NCI-H1436 (cell line): ENCODE data around the gene COL26A1.
"Not testable (repeated sequence)": the region's sequence is repeated elsewhere in the genome, so short reads cannot be mapped to it uniquely, and the experiment has no call there.

ENCODE experiments used
- DNase-seq: peaks from one replicate; lab custom pipeline; 2025; lab: John Stamatoyannopoulos, UW

COL26A1 gene

DNA sequence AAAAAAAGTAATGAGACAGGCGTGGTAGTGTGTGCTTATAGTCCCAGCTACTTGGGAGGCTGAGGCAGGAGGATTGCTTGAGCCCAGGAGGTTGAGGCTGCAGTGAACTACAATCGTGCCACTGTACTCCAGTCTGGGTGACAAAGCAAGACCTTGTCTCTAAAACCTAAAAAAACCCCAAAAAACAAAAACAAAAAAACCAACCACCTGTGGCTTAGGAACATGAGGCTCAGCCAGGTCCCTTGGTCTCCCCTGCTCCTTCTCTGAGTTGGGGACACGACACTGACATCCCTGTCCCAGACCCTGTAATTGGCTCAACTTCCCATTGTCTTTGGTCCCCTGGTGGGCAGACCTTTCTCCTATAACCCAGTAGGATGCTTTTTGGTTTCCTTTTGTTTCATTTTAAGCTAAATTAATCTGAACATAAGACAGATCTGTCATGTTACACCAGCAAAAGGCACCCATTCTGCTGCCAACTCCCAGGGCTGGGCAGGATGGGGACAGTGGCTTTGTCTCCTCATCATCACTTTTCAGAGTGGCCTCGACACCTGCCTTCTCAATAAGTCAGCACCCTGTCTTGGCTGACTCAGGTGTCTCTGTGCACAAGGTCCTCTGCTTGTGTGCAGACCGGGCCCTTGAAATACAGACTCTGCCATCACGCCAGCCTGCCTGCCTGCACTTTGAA is 192.1 kb downstream of the COL26A1 start:
- no peak for DNase-seq

DNA sequence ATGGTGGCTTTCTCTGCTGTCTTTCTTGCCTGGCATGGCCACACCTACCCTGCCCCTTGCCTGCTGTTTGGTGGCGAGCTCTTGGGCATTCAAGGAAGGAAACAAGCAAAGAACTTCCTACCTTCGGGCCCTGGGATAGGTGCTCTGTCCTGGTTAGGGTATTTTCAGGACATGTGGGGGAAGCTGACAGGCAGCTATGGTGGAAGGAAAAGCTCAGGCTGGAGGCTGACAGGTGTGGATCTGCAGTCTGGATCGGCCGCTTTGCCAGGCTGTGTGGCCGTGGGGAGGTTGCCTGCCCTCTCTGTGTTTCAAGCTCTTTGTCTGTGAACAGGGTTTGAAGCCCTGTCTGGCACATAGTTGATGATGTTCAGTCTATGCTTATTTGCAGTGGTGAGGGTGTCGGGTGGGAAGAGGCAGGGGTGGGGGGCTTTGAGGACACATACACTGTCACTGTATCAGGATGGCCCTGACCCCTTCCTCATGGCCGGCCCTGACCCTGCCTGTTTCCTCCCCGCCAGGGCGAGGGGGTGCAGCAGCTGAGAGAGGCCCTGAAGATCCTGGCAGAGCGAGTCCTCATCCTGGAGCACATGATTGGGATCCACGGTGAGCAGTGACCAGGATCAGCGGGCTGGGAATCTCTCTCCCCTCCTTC is 192.7 kb downstream of the COL26A1 start:
- DNase-seq, result no peak

DNA sequence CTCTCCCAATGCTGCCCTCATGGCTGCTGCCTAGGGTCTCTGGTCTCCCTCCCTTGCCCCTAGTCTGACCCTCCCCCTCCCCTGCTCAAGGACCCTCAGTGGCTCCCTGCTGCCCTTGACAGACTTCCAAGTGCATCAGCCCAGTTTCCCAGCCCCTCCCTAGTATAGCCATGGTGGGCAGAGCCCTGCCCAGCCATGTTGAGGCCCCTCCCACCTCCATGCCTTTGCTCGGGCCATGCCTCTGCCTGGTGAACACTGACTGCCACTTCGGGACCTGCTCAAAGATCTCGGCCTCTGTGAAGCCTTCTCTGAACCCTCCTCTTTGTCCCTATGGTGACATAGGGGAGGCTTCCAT is 193.2 kb downstream of the COL26A1 start:
- no peak for DNase-seq

DNA sequence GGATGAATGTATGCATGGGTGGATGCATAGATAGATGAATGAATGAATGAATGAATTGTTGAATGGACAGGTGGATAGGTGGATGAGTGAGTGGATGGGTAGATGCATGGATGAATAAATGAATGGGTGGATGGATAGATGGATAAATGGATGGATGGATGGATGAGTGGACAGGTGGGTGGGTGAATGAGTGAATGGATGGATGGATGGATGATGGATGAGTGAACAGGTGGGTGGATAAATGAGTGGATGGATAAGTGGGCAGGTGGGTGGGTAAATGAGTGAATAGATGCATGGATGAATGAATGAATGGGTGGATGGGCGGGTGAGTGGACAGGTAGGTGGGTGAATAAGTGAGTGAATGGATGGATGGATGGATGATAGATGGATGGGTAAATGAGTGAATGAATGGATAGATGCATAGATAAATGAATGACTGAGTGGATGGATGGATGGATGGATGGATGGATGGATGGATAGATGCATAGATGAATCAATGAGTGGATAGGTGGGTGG is 193.8 kb downstream of the COL26A1 start:
- DNase-seq, result no peak

DNA sequence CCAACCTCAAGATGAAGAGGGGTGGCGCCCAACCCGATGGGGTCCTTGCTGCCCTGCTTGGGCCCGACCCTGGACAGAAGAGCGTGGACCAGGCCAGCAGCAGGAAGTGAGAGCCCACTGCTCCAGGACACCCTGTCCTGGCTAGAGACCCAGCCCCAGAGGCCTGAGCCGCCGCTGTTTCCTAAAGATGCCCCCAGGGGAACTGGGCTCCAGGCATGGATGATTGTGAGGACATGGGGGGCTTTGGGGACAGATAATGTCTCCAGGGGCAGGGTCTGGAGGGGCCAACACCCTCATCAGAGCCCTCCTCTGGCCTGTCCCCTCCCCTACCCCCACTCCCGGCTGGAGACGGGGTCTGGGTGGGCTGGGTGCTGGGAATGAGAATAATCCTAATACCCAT is 194.7 kb downstream of the COL26A1 start:
- no peak for DNase-seq

DNA sequence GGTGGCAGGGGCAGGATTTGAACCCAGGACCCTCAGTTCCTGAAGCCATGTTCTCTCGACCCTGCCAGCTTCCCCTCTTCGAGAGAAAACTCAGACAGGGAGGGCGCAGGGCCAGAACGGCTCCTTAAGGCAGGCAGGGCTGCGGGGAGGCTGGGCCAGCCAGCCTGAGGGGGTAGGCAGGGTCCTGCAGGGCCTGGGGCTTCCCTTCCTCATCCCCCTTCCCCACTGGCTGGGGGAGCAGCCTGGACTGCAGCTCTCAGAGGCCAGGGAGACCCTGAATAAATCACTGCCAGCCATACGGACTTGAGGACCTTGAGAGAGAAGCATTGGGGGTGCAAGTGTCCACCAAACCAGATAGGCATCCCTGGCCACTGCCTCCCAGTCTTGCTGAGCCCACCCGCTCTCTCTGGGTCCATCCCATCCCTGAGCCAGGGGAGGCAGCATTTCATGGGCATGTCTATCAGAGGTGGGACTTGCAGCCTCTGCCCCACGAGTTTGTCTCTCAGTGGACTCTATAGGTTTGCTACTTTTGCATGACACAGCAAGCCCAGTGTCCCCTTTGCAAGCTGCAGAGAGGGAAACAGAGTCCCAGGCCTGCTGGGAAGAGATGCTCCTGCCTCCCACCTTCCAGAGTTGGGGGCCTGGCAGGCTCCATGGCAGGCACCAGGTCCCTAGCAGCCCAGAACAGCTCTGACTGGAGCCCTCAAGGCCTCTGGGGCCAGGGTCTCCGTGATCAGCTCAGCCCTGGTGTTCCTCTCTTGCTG is 195.5 kb downstream of the COL26A1 start:
- no peak for DNase-seq

DNA sequence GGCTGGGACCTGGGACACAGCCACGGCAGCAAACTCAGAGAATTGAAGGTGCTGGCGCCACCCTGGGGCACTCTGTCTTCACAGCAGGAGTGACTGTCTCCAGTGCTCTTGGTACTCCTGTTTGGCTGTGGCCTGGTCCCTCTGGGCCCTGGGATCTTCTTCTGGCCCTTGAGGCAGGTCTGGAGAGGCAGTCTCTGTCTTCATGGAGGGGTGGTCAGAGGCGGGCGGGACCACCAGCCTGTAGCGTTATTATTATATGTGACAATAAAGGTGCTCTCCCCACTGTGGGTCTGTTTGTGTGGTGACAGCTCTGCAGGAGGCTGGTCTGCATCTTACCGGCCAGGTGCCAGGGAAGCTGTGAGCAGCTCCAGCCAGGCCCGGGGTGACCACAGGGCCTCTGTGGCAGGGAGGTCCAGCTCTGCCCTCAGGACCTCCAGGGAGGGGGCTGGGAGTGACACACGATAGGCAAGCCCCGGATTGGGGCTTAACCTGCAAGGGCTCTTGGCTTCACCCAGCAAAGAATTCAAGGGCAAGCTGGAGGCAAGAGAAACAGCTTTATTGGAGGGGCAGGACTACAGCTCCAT is 196.2 kb downstream of the COL26A1 start:
- DNase-seq, result no peak

DNA sequence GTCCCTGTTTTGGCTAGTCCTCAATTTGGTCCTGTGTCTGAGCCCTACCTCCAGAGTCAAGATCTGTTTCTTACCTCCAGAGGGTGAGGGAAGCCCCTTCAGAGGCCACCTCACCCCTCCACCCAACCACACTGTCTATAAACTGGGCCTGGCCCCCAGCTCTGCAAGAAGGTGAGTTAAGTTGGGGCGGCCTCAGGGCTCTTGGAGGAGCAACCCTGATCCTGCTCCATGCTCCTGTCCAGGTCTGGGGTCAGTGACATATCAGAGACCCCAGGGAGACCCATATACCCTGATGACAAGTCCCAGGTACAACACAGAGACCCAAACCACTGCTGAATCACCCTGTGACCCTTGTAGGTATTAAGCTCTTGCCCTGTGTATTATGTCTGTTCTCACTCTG is 196.9 kb downstream of the COL26A1 start:
- no peak for DNase-seq

DNA sequence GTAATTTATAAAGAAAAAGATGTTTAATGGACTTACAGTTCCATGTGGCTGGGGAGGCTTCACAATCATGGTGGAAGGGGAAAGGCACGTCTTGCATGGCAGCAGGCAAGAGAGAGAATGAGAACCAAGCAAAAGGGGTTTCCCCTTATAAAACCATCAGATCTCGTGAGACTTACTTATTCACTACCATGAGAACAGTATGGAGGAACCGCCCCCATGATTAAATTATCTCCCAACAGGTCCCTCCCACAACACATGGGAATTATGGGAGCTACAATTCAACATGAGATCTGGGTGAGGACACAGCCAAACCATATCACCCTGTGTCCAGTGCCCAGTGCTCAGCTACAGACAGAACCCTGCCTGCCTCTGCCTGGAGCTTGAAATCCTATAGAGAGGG is 197.3 kb downstream of the COL26A1 start:
- not testable (repeated sequence) for DNase-seq

DNA sequence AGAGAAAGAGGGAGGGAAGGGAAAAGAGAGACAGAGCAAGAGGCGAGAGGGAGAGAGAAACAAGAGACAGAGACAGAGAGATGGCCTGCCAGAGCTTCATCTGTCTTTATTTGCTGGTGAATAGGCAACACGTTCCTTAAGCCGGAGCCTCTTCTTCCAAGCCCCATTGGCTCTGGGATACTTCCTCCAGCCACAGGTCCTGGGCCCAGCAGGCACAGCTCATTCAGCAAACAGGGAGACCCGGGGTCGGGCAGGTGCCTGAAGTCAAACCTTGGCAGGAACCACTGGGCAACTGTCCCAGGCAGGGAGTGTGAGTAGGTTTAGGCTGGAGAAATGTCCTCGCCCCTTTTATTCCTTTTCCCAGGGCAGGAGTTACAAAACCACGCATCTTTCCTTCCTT is 198.2 kb downstream of the COL26A1 start:
- DNase-seq, result no peak

DNA sequence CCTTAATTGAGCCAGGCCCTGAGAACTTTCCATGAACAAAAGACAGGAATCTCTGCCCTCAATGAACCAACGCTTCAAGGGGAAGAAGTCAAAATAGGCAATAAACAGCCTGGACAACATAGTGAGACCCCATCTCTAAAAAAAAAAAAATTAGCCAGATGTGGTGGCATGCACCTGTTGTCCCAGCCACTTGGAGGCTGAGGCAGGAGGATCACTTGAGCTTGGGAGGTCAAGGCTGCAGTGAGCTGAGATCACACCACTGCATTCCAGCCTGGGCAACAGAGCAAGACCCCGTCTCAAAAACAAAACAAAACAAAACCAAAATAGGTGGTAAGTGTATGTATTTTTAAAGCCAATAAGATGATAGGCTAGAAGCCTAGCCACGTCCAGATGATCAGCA is 198.6 kb downstream of the COL26A1 start:
- DNase-seq, result not testable (repeated sequence)

DNA sequence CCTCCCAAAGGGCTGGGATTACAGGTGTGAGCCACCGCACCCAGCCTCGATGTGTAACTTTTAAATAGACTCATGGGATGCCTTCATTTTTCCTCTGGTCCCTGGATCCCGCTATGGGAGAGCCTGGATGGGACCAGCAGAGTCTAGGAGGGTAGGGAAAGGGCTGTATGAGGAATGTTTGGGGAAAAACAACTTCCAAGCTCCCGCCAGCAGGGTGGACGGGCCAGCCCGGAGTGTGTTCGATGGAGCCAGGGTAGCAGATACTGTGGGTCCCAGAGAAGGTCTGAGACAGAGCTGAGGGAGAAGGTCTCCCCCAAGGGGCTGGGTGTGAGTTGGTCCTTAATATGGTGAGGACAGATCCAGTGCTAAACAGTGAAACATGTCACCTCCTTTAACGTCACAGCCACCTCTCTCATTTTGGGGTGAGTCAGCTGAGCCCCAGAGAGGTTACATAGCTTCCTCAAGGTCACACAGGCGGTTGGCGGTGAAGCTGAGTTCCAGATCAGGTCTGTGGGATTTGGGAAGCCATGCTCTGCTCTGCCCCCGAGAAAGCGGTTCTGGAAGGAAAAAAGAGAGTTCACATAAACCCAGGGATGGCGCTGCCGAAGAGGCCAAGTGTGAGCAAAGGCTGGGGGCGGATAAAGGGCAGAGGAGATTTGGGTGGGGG is 200.0 kb downstream of the COL26A1 start:
- DNase-seq, result no peak

DNA sequence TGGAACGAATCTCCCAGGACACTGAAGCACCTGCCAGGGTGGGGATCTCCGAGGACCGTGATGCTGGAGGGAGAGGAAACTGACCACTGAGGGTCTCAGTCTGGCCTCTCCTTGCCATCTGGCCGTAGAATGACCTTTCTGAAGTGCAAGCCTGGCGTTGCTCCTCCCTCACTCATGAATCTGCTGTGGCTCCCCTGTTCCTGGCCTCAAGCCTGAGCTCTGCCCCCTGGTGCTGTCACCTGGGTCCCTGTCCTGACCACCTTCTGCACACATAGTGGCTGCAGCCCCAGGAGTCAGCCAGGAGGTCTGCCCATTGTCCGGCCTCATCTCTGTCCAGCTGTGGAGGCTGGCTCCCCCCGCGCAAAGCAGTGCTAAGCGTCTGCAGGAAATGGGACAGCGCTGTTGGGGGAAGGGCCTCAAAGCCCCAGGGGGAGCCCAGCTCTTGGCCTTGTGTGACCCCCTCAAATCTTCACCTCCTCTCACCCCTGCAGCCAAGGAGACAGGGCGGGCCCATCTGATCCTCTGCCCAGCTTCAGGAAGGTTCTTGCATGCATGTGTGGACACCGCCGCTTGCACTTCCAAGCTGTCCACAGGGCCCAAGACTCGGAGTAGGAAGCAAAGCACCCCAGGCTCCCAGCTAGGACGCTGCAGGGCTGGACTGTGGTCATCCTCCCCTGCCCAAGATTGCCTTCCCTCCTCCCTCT is 200.7 kb downstream of the COL26A1 start:
- DNase-seq, result no peak

DNA sequence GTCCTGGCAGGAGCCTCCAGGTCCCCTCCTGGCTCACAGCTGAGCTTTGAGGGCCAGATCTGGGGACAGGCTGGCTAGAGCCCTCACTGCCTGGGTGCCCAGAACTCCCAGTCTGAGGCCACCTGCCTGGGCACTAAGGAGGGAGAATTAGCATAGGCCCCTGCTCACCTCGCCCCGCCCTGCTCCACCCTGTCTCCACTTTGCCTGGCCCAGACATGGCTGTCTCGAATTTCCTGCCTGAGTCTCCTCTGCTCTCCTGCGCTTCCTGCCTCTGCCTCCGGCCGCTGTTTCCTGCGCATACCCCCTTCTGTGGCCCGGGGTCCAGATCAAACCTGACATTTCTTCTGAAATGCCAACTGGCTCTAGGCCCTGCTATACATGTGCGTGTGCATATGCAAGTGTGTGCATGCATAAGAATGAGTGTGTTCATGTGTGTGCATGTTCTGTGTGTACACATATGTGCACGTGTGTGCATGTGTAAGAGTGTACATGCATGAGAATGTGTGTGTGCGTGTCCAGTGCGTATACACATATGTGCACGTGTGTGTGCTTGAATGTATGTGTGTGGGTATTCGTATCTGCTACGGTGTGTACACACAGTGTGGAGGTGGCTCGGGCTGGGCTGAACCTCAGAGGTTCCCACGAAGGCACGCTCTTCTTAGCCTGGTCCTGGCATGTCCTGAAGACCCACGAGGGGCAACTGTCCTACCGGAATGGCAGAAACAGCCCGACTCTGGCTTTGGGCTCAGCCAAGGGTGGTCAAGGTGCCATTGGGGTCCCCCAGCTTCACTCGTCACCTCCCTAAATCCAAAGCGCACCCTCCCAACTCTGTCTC is 201.5 kb downstream of the COL26A1 start:
- DNase-seq, result no peak

DNA sequence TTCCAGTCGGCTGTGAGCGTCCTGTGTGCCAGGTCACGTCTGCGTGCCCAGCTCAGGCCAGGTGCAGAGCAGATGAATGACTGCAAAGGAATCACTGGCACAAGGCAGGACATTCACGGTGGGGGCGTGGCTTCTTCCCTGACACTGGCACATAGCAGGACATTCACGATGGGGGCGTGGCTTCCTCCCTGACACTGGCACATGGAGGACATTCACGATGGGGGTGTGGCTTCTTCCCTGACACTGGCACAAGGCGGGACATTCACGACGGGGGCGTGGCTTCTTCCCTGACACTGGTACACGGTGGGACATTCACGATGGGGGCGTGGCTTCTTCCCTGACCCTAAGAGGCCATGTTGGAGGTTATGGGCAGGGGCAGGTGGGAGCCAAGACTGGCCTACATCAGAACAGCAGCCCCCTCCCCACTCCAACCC is 202.1 kb downstream of the COL26A1 start:
- no peak for DNase-seq

DNA sequence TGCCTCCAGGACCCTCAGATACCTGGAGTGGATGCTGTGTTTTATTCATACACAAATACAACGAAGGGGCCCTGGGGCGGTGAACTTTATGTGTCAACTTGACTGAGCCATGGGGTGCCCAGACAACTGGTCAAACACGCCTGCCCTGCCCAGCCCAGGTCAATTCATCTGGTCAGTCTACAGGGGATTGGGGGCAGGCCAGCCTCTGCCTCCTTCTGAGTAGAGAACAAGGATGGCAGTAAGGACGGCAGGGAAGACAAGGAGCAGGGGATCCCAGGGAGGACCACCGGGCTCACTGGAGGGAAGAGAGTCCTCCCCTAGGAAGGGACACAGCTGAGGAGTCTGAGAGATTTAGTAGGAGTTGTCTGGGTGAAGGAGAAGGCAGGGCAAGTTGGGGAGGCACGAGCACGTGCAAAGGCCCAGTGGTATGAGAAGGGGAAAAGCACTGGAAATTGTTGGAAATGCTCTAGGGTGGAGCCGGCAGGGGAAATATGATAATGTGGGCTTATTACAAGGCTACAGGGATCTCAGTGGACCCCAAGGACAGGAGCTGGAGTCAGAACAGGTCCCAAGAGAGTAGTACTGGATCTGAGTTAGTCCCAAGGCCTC is 203.0 kb downstream of the COL26A1 start:
- no peak for DNase-seq

DNA sequence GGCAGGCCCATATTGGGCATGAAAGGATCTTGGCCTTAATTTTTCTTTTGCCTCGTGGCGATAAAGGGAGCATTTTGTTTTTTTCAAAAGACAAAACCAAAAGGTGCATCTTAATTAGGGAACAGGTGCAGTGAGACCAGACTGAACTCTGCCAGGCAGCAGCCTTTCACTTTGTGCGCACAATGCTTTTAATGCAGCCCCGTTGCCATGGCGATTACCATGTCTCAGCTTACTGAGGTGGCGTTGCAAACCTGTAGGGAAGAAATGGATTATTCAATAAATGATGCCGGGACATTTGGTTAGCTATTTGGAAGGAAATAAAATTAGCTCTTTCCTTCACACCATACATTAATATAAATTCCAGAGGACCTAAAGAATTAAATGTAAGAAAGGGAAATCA is 204.6 kb downstream of the COL26A1 start:
- peak; percentile 77 for DNase-seq

DNA sequence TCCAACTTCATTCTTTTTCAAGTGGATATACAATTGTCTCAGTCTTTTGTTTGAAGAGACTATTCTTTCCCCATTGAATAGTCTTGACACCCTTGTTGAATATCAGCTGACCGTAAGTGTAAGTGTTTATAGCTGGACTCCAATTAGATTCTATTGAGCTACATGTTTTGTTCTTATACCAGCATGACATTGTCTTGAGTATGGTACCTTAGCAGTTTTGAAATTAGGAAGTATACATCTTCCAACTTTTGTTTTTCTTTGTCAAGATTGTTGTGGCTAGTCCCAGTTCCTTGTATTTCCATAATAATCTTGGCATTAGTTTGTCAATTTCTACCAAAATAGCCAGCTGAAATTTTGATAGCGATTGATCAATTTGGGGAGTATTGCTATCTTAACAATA is 209.5 kb downstream of the COL26A1 start:
- no peak for DNase-seq

DNA sequence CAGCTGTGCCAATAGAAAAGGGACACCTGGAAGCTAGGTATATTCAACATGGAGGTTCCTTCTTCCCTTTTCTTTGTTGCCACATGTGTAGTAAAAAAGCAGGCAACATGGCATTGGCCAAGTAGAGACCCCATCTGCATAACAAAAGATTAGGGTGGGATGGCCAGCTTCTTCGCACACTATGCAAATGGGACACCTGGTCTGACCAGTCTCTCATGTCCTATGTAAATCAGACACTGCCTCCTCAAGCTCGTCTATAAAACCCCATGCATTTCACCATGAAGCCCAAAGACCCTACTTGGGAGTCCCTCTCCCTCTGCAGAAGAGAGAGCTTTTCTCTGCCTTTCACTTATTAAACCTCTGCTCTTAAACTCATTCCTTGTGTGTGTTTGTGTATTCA is 212.5 kb downstream of the COL26A1 start:
- no peak for DNase-seq

DNA sequence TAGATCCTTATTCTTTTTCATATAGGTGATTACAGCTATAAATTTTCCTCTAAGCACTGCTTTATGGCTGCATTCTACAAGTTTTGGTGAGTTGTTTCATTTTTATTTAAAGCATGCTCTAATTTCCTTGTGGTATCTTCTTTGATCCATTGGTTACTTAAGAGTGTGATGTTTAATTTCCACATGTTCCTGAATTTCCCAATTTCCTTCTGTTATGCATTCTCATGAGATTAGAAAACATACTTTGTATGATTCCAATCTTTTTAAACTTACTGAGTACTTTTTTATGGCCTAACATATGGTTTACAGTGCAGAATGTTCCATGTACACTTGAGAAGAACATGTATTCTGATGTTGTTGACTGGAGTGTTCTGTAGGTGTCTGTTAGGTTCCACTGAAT is 213.0 kb downstream of the COL26A1 start:
- DNase-seq, result no peak
